ENCODE measurements around the gene ARAP1.
A peak's percentile ranks its signal among the peaks of the same experiment; 100 is the strongest.

Gene ARAP1

DNA sequence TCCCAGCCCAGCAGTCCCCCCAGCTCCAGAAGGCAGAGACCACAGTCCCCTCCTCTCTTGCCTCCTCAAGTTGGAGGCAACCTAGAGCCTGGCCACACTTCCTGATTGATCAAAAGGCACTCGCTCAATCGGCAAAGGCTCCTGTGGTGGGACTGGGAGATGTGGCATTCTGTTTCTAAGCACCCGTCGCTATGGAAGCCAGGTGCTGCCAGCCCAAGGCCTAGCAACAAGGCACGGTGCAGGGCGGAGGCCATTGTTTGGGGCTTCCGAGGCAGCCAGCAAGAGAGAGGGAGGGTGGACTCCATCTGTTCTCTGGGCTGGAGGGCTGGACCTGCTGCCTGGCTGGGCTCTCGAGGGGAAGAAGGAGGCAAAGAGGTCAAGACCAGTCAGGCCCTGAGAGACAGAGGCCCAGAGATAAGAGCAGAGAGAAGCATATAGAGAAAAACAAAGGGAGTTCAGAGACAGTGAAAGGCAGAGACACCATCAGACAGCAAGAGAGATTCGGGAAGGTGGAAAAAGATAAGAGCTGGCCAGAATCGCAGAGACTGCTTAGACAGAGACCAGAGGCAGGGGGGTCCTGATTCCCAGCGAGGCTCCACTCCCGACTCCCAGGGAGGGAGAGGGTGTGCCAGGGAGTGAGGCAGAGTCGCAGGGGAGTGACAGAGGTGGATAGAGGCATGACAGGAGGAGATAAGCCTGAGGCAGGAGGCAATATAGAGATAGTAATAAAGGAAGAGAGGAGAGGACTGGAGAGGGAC lies 99.2 kb downstream of the ARAP1 start:
- no peak for DNase-seq

DNA sequence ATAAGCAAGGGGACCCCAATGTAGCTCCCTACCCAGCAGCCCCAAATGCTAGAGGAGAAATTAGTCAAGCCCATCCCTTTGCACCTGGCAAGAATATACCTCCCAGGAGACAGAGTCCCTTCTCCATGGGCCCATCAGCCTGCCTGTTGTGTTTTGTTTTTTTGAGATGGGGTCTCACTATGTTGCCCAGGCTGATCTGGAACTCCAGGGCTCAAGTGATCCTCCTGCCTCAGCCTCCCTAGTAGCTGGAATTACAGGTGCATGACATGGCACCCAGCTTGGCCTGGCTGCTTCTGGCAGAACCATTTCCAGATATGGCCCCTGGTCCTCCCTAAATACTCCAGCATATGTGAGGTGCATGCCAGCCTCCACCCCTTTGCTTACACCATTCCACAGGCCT lies 100.1 kb downstream of the ARAP1 start:
- DNase-seq: no peak

DNA sequence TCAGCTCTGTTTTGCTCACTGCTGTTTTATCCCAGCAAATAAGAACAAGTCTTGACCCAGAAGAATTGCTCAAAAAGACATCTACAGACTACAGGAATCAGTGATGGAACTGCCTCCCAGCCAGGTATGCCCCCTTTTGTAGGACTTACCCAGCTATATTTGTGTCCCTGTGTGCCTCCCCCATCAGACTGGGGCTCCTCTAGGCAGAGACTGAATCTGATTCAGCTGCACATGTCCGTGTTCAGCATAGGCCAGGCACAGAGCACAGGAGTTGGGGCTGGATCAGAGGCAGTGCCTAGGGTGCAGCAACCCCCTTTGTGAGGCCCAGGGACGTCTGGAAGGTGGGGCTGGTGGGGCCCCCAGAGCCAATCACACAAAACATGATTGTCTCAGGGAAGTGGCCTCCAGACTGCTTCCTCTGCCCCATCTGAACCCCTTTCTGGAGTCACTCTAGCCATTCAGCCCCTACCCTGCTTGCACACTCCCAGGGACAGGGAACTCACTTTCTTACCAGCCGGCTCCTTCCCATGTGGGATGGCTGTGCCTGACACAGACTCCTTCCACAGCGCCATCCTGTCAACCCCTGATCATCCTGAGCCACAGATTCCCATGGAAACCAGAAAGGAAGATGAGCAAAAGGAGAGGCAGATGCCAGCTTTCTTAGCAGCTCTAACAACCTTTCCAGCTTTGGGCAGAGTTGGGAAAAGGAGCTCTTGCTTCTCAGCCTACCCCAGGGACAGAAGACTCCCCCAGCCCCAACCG lies 102.8 kb downstream of the ARAP1 start:
- no peak for DNase-seq

DNA sequence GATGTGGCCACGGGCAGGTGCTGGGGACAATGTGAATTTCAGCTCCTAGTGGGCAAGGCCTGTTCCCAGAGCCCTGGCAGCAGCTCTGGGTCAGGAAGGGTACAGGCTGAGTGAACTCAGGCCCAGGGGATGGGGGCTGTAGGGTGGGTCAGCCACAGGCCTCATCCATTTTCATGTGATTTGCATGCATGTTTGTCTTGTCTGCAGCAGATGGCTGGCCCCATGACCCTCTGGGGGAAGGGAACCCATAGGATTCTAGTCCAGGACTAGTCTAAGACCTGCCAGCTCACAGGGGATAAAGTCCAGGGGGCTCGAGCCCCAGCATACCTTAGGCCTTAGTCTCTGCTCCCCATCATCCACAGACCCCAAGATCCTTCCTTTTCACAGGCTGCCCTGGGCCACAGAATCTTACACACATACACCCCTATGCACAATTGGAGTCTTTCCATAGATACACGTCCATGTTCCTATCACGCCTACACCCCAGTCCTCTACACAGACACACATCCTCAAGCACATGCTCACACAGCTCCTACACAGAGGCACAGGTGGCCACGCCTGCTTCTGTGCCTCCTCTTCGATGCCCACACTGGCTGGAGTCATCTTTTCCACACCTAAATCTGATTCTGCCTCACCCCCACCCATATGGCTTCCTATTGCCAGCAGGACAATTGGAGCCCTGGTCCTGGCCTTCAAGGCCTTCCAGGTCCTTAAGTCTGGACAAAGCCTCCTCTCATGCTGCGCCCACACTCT lies 103.6 kb downstream of the ARAP1 start:
- DNase-seq: no peak

DNA sequence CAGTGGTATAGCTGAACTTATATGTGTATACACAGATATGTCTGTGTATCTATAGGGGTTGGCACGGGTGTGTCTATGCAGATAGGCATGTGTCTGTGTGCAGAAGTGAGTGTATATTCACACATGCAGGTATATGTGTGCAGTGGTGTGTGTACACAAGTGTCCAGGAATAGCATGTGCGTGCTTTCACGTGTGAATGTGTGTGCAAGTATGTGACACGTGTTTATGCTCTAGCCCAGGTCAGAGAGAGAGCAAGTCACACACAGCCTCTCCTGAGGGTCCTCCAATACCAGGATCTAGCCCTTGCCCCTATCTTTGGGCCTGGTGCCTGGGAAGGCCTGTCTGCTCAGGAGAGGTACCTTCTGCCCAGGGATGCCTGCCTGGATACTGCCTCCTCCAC lies 104.3 kb downstream of the ARAP1 start:
- DNase-seq: no peak

DNA sequence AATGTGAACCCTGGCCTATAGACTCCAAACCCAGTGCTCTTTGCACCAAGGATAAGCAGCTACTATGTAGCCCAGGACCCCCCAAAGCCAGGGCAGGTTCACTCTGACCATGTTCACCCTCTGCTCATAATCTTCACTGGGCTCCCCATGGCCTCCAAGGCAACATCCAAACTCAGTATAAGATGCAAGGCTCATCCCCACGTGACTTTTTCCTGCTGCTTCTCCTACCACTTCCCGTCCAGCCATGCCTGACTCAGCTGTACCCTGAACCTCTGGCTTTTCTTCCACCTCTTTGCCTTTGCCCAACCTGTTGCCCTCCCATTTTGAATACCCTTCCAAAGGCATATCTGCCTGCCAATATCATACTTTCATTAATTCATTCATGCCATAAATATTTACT lies 105.7 kb downstream of the ARAP1 start:
- DNase-seq: no peak

- no peak for DNase-seq
These were observed 106.2 kb downstream of the ARAP1 start for GRCh38 chr11:72646024-72646423.

DNA sequence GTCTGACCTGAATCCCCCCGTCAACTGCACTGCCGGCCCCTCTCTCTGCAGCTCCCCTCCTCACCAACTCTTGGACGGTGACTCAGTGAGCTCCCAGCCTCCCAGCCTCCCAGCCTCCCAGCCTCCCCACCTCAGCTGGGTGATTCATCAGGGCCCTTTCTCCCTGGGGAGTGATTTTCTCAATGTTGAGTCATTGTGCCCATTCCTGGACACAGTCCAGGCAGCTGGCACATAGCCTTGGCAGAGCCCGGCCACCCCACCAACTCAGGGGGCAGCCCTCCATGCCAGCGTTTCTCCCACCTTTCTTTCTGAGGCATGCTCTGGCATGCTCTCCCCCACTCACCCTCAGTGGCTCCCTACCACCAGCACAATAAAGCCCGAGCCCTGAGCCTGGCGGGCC lies 108.7 kb downstream of the ARAP1 start:
- no peak for DNase-seq

- peak; percentile 29 for DNase-seq
These were observed 109.2 kb downstream of the ARAP1 start for GRCh38 chr11:72642884-72643522.

GRCh38 chr11:72642043-72642883 lies 109.9 kb downstream of the ARAP1 start:
- no peak for DNase-seq

DNA sequence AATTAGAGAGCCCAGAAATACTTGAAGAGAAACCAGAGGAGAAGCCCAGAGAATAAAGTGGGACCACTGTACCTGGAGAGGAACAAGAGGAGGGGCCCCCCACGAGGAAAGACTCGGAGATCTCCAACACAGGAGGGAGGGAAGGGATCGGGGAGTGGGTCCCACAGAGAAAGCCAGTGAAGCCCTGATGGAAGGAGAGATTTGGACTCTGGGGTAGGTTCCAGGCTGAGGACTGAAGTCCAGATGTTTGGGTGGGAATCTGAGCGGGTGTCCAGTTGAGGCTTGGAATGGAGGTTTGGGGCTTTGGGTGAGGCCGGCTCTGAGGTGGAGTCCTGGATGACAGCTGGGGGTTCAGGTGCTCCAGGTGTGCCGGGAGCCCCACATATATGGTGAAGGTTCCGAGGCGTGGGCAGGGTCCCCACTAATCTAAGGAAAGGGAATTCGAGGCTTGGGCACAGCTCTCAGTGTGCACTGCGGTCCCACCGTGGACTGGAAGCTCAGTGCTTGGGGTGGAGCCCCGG lies 110.6 kb downstream of the ARAP1 start:
- no peak for DNase-seq

DNA sequence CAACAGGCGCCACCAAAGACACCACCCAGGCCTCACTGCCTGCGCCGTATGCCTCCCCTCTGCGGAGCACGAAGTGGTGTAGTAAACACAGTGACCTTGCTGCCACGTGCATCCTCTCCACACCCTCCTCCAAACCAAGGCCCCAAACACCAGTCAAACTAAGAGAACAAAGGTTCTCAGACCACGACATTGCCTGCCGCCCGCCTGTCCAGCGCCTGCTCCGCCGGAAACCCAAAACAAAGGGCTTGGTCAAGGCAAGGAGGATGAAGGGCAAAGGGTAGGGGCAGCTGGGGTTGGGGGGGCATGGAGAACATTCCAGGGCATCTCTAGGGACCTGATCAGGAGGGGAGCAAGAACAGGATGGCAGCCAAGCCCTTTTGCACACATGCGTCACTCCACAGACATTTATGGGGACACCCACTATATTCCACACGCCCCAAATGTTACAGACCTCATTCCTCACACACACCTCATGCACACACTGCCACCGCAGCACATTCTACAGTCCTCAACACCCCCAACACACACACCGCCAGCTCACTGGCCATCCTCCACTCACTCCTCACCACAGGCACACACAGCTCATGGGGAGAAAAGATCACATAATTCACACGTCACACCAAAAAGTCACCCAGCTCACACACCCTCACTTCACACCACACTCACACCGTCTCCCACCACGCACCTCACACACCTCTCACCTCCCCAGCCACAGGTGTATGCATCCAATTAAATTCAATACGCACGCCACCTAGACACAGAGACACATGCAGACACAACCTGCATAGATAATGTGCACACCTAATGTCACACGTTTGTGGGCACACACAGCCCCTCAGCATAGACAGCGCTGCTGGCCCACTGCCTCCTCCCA lies 112.5 kb downstream of the ARAP1 start:
- no peak for DNase-seq

DNA sequence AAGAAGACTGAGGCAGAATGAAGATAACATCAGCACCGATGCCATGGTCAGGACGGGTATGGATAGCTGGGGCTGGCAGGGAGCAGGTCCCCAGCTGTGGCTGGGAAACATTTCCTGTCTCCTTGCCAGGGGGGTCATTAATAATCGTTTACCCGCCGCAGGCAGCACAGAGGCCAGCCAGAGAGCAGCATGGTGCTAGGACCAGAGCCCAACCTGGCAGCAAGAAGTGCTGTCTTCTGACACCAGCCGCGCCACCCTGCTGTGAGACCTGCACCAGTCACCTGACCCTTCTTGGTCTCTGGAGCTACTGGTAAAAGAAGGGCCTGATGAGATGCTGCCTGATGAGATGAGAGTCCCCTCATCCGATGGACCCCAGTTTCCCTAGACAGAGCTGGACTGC lies 114.3 kb downstream of the ARAP1 start:
- DNase-seq: no peak

- no peak for DNase-seq
These were observed 115.0 kb downstream of the ARAP1 start for GRCh38 chr11:72637198-72637597.

DNA sequence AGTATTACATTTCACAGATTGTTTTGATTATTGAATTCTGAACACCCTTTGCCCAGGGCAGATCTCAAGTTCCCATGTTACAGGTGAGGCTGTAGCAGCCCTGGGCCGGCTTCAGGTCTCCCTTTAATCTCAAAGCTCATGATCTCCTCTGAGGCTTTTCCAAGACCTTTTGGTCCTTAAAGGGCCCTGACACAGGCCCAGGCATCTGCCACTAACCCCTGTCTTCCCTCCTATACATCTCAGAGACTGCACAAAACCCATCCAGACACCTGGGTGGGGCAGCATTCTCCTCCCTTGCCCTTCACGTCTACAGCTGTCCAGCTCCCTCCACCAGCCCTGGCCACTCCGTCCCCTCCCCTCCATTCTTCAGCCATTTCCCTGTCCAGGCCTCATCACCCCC lies 115.8 kb downstream of the ARAP1 start:
- no peak for DNase-seq

DNA sequence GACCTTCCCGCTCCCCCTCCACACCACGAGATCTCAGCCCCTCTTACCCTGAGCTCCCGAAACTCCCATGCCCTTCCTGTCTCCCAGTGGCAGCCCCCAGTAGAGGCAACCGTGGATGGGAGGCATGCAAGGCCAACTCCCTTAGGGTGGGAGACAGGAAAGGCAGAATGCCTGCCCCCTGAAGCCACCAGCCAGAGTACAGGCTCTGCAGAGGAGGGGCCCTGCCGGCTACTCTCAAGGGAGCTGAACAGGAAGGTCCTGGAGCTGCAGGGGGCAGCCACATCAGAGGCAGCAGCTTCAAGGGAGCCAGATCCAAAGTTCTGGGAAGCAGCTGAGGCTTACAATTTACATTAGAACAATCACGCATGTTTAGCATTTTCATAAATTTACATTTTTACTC lies 116.3 kb downstream of the ARAP1 start:
- no peak for DNase-seq

- no peak for DNase-seq
These were observed 116.8 kb downstream of the ARAP1 start for GRCh38 chr11:72635309-72635915.

Measured in effector CD8-positive, alpha-beta T cell (primary cell).